ENCODE measurements around the gene PNPLA1.

Gene PNPLA1, protein sequence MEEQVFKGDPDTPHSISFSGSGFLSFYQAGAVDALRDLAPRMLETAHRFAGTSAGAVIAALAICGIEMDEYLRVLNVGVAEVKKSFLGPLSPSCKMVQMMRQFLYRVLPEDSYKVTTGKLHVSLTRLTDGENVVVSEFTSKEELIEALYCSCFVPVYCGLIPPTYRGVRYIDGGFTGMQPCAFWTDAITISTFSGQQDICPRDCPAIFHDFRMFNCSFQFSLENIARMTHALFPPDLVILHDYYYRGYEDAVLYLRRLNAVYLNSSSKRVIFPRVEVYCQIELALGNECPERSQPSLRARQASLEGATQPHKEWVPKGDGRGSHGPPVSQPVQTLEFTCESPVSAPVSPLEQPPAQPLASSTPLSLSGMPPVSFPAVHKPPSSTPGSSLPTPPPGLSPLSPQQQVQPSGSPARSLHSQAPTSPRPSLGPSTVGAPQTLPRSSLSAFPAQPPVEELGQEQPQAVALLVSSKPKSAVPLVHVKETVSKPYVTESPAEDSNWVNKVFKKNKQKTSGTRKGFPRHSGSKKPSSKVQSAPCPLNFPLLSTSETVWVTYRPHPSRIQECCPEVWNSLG

DNA sequence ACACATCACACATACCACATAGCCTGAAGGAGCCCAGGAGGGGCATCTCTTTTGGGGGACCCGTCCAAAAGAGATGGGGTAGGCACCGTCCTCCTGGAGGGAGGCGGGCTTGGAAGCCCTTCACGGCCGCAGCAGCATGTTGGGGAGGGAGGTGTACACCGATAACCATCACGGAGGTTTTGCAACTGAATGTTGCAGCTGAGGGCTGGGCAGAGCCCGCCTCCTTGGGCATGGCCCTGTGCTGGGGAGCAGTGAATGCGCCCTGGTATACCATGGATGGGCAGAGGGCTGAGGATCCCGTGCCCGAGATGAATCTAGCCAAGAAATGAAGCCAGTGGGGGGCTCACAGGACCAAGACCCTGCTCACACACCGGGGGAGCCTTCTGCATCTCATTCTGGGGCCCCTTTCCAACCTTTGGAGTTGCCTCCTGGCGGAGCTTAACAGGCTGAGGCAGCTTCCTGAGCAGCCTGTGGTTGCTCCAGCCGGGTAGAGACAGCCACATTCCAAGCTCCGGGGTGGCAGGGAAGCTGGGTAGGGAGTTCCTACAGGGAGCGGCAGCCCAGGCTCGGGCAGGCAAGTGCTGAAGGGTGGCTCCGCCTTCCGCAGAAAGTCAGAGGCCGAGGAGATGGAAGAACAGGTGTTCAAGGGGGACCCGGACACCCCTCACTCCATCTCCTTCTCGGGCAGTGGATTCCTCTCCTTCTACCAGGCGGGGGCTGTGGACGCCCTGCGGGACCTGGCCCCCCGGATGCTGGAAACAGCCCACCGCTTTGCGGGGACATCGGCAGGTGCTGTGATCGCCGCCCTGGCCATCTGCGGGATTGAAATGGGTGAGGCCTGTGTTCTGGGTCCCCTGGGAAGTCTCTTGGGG lies at the start of gene PNPLA1:
TSS of gene PNPLA1 (plus strand) at position 227 of the 872 bp plus-strand sequence. CDS start at position 627, 400 bp downstream.
- DNase-seq, result no peak

DNA sequence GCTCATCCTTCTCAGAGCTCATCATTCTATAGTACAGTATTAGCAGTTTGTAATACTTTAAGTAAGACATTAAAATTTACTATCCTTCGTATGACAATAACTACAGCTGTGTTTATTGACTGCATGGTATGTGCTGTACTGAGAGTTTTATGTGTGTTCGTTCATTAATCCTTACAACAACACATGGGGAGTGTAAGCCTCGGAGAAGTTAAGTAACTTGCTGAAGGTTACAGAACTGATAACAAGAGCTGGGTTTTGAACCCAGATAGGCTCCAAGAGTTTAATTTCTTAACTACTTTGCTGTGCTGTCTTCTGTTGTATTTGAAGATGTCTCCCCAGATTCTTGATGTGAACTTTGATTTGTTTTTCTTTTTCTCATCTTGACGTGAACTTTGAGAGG lies 49.6 kb upstream of the PNPLA1 start:
- DNase-seq, result no peak

DNA sequence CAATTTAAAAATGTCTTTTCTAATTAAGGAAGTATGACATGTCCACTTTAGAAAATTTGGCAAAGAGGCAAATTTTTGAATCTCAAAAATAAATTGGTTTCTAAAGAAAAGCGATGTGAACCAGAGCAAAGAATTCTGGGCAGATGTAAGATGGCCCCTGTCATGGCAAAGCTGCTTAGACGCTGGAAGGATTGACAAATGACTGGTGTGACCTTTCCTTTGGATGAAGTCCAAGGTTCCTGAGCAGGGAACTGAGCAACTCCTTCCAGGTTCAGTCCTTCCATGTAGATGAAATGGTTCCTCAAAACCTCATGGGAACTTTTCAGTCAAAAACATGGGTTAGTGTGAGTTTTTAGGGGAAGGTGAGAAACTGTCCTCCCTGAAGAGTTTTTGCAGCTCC lies 48.2 kb upstream of the PNPLA1 start:
- DNase-seq, result no peak

- no peak for DNase-seq
Measured at GRCh38 chr6:36222924-36223323, 46.9 kb upstream of the PNPLA1 start.

- DNase-seq, result no peak
Measured at GRCh38 chr6:36223706-36224105, 46.2 kb upstream of the PNPLA1 start.

DNA sequence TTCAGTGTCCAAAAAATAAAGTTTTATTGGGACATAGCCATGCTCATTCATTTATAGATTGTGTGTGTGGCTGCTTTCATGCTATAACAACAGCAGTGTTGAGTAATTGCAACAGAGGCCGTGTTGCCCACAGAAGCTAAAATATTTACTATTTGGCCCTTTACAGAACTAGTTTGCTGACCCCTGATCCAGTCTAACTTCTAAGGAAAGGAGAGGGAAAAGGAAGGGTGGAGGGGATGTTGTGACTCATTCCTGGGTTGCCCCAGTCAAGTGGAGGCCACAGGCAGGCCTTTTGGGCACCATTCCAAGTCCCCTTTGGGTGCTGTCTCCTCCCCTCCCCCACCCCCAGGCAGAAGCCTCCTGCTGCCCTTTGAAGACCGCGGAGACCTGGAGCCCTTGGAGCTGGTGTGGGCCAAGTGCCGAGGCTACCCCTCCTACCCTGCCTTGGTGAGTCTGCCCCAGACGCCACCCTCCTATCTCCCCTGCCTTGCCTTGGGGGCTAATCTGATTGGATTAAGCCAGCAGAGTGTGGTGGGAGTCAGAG lies 44.9 kb upstream of the PNPLA1 start:
- peak; percentile 3 to 7 for DNase-seq

GRCh38 chr6:36226438-36227047 lies 43.3 kb upstream of the PNPLA1 start:
- DNase-seq, result no peak

GRCh38 chr6:36227379-36228228 lies 42.3 kb upstream of the PNPLA1 start:
- DNase-seq, result peak in 1 of 2 experiments; percentile 11

GRCh38 chr6:36229223-36229622 lies 40.6 kb upstream of the PNPLA1 start:
- no peak for DNase-seq

- DNase-seq, result no peak
Measured at GRCh38 chr6:36230371-36230770, 39.5 kb upstream of the PNPLA1 start.

- no peak for DNase-seq
Measured at GRCh38 chr6:36232172-36232571, 37.7 kb upstream of the PNPLA1 start.

- no peak for DNase-seq
Measured at GRCh38 chr6:36235309-36235708, 34.6 kb upstream of the PNPLA1 start.

- no peak for DNase-seq
Measured at GRCh38 chr6:36235862-36236261, 34.0 kb upstream of the PNPLA1 start.

DNA sequence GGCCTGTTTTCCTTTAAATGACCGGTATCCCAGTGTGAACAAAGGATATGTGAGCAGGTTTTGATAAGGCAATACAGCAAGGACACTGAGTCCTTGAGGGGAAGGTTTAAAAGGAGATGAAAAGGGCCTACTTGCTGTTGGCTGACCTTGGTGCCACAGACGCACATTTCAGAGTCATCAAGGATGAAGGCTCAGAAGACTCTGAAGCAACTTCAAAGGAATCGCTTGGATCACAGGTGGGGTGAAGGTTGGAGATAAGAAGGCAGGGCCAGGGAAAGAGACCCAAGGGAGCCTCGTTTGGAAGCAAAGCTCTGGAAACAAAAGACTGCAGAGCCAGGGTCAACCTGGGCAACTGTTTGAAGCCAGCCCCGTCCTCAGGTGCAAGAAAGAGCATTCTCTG lies 30.1 kb upstream of the PNPLA1 start:
- DNase-seq, result no peak

DNA sequence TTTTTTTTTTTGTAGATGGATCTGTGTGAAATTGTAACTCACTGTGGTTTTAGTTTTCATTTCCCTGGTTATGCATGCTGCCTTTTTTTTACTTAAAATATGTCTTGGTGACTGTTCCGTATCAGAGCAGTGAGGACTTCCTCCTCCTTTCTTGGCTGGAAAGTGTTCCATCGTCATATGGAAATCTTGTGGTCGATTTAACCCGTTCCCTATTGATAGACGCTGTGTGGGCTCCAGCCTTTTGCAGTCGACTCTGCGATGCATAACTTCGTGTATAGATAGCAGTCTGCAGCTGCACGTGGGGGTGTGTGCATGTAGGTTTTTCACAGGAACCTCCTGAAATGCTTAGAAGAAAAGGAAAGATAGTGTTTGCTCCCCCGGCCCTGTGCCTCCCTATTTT lies 28.1 kb upstream of the PNPLA1 start:
- DNase-seq, result peak; percentile 63 to 65

DNA sequence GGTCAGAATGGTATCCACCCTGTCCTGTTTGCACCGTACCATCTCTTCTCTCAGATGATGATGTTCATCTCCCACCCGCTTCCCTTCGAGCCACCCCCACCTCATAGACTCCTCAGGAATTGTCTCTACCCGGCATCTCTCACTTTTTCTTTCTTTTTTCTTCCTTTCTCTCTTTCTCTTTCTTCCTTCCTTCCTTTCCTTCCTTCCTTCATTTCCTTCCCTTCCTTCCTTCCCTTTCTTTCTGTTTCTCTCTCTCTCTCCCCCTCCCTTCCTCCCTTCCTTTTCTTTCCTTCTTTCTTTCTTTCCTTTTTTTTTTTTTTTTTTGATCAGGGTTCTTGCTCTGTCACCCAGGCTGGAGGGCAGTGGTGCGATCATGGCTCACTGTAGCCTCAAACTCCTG lies 27.7 kb upstream of the PNPLA1 start:
- no peak for DNase-seq

DNA sequence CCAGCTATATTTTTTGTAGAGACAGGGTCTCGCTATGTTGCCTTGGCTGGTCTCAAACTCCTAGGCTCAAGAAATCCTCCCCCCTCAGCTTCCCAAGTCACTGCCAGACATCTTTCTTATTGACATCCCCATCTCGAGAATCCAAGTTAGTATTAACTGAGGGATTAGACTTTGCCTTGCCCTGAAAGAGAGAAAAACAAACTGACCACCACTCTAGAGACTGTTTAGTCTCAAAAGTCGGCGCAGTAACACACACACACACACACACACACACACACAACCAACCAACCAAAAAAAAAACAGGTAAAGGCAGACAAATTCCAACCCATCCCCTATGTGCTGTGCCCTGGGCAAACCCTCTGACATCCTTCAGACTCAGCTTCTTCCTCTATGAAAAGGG lies 27.2 kb upstream of the PNPLA1 start:
- no peak for DNase-seq

- DNase-seq, result no peak
Measured at GRCh38 chr6:36243562-36244212, 26.2 kb upstream of the PNPLA1 start.

DNA sequence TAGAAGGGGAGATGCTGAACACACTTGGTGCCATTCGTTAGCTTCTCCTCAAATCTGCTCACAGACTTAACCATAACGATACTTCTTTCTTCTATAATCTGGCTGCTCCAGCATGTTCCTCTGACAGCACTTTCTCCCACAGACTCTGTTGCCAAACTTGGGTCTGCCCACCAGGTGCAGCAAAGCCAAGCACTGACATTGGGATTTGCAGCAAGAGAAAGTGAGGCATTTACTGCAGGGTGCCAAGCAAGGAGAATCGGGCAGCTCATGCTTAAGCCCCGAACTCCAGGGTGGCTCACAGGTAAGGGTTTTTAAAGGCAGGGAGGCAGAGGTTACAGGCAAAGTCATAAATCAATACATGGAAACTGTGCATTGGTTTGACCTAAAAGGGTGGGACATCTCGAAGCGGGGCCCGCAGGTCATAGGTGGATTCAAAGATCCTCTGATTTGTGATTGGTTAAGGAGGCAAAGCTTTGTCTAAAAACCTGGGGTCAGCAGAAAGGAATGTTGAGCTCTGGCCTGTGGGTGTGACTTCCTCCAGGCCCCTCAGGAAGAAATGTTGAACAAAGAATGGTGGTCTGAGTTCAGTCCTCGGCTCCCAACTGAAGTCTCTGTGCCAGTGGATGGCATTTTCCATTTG lies 25.1 kb upstream of the PNPLA1 start:
- DNase-seq, result no peak

DNA sequence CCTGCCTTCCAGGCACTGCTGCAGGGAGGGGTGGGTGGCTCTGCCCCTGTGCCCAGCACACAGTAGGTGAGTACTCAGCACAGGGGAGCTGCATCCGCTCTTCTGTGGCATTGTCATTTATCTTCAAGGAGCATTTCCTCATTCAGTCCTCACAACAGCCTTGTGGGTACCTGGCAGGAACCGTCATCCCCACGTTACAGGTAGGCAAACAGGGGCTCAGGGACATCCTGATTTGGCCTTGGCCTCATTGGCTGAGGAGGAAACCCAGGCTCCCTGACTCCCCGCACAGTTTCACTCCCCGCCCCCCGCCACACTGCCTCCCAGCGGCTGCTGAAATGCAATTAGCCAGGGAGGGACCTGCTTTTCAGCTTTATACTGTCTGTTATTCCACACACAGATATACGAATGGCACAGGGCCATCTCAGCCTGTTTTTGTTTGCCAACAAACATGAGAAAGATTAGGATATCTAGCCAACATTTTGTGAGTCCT lies 24.2 kb upstream of the PNPLA1 start:
- DNase-seq, result no peak
